GM19463 (cell line): ENCODE results near the gene ZNF397.

Experiments used
- ATAC-seq: cut with Tn5 transposase; IDR thresholded peaks from one replicate; pipeline ENCODE4 v1.9.1; 2021; ENCODE audit warnings: mild to moderate bottlenecking, moderate library complexity; ENCODE audit not compliant: unreplicated experiment

Gene ZNF397

DNA sequence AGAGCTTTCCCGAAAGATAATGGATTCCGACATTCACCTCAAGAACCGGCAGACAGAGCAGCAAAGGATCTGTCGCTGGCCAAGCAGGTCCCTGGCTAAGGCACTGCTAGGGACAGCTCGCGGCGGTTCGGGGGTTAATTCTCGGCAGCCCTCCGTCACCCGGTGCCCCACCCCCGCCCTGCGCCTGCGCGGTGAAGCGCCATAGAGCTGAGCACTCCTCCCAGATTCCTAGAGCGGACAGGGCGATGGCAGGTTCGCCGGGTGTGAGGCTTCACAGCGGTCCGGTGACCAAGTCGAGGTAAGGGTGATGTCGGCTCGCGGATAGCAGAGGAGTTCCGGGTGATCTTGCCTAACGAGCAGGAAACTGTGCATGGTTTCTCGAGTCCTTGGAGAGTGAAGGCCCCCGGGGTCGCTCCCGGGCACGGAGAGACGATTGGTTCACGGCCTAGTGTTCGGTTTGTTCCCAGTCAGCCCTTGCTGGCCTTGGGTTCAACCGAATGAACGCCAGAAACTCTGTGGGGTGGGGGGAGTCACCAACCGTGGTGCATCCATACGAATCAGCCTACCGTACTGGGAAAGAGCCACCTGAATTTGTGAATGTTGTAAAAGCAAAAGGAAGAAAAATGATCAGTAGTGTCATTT is 49.4 kb downstream of the ZNF397 start, which contains the start of gene ZSCAN30:
TSS of gene ZSCAN30 (minus strand) at position 136 of the 642 bp plus-strand sequence. CDS start 25,877 bp downstream, outside the sequence.
- peak; percentile 94 for ATAC-seq

DNA sequence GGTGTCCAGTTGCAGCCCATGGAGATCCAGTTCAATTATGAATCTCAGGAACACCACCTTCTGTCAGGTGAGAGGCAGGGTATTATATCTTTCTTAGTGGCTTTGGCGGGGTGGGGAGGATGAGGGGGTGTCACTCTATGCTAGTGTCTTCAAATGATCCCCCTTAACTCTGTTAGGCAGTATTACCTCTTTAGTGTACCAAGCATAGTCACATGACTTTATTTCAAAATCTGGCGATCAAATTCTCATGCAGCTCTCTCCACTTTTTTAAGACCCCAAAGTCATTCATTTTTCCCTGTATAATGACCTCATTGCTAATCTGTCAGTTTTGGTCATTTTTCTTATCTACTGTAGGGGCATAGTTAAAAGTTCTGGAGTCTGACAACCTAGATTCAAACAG is 50.3 kb downstream of the ZNF397 start:
- no peak for ATAC-seq

DNA sequence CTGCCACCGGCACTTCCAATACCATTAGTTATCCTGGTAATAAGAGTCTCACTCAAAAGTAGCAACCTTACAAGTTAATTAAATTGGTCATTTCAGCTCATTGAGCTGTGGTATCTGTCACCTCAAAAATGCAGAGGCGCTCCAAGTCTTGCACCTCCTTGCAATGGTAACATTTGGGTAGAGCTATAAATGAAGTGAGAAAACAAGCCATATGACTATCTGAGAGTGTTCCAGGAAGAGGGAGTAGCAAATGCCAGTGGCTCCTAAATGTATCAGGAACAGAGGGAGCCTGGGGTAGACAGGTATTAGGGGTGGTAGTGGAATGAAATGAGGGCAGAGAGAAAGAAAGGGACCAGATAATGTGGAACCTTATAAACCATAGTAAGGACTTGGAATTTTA is 55.2 kb downstream of the ZNF397 start:
- ATAC-seq: no peak

DNA sequence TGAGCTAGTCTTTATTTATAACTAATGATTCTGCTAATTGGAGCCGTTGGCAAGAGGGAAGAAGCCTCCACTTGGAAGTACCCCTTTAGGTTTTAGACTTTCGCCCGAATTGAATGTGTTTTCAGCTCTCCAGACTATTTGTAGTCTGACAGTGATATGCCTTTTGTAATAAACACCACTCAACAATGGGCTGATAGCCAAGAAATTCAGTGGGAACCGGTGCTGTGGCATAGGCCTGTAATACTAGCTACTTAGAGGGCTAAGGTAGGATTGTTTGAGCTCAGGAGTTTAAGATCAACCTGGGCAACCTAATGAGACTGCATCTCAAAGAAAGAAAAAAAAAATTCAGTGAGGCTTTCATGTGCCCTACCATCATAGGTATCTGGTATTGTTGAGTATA is 62.8 kb downstream of the ZNF397 start:
- ATAC-seq: no peak

DNA sequence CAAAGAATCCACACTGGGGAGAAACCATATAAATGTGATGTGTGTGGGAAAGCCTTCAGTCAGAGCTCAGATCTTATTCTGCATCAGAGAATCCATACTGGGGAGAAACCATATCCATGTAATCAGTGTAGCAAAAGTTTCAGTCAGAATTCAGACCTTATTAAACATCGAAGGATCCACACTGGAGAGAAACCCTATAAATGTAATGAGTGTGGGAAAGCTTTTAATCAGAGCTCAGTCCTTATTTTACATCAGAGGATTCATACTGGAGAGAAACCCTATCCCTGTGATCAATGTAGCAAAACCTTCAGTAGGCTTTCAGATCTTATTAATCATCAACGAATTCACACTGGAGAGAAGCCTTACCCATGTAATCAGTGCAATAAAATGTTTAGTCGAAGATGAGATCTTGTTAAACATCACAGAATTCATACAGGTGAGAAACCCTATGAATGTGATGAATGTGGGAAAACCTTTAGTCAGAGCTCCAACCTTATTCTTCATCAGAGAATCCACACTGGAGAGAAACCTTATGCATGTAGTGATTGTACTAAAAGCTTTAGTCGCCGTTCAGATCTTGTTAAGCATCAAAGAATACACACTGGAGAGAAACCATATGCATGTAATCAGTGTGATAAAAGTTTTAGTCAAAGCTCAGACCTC is 65.9 kb downstream of the ZNF397 start:
- no peak for ATAC-seq
